ENCODE results near the gene CMTM1. TPM values are rescaled to one million over a fixed set of nuclear protein-coding genes. Genes with fewer than 3 reads are reported as not detected.
A peak's percentile ranks its signal among the peaks of the same experiment; 100 is the strongest.

Gene CMTM1
- total RNA-seq, 1 experiment from 2014 or later = 9.4 TPM

DNA sequence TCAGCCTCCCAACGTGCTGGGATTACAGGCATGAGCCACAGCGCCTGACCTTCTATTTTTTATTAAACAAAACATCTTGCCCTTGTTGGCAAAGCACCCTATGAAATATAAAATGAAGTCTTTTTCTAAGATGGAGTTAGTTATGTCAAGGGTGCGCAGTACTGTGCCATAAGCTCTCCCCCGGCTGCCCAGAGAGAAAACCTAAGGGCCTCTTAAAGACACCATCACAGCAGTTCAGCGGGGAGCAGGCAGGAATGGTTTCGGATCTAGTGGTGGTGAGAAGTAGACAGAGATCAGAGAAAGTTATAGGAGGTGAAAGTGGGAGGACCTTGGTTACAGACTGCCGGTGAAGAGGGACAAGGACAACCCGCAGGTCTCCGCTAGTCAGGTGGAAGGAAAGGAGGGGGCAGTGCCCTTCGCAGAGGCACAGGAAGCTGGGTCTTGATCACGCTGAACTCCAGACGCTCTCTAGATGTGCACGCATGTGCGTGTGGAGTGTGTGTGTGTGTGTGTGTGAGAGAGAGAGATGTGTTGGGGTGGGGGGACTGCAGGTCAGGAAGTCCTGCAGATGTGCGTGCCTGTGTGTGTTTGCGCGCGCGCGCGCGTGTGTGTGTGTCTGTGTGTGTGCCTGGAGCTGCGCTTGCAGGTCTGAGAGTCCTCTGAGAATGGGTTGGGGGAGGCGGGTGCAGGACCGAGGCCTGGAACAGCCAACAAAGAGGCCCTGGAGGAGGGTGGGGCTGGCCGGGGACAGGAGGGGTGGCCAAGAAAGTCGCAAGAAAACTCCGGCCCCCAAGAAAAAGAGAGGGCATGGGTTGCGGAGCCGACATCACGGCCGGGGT is 37.5 kb downstream of the CMTM1 start:
- Histone ChIP-seq H2AFZ (no peak overlapping the region), H3K27ac (no peak overlapping the region), H3K4me1 (replicated peaks; ENCODE audit: insufficient read depth) (peaks cover 11% of the 10 kb centered on the region), H3K27me3 (ENCODE audit: insufficient read depth, low read depth) (no peaks in the 10 kb centered on the region), H3K9me3 (ENCODE audit: insufficient read depth, low read depth) (no peaks in the 10 kb centered on the region), H3K4me2 (peak overlapping the region; percentile 78), H3K9me2 (ENCODE audit: insufficient read depth) (no peaks in the 10 kb centered on the region), H4K20me1 (ENCODE audit: insufficient read depth) (0 out of 2 replicates have a peak, but pooled peaks cover under 1% of the 10 kb centered on the region), H3K79me2 (ENCODE audit: low read depth) (no peaks in the 10 kb centered on the region), H3K36me3 (ENCODE audit: low read depth) (no peaks in the 10 kb centered on the region), H3F3A (ENCODE audit: insufficient read depth, low read depth) (peaks cover 23% of the 10 kb centered on the region; the same call in 1 of the 2 replicates), H3K4me3 (peak overlapping the region; percentile 80; the same call in 1 of the 2 replicates)
- peak in 1 of 2 experiments; percentile 69 for DNase-seq
- TF ChIP-seq EZH2 (IDR thresholded peaks at IDR 0.05; ENCODE audit: low read depth) = no peak
- TF ChIP-seq, protein P1, sequence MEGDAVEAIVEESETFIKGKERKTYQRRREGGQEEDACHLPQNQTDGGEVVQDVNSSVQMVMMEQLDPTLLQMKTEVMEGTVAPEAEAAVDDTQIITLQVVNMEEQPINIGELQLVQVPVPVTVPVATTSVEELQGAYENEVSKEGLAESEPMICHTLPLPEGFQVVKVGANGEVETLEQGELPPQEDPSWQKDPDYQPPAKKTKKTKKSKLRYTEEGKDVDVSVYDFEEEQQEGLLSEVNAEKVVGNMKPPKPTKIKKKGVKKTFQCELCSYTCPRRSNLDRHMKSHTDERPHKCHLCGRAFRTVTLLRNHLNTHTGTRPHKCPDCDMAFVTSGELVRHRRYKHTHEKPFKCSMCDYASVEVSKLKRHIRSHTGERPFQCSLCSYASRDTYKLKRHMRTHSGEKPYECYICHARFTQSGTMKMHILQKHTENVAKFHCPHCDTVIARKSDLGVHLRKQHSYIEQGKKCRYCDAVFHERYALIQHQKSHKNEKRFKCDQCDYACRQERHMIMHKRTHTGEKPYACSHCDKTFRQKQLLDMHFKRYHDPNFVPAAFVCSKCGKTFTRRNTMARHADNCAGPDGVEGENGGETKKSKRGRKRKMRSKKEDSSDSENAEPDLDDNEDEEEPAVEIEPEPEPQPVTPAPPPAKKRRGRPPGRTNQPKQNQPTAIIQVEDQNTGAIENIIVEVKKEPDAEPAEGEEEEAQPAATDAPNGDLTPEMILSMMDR (conservative IDR thresholded peaks at IDR 0.05) = no peak
- ChIA-PET CTCF (no interaction called here), POLR2A (ENCODE audit: unreplicated experiment) (interaction anchor here (0.6 to 0.7 kb wide), 3 partner anchors 34 to 277 kb away, joined by 6 to 16 read pairs (median 9); no protein-coding TSS in a partner anchor)
- TSS peak; percentile 37 for BruUV-seq (replicated peaks)
- intact Hi-C loops (cut with micrococcal nuclease; ENCODE audit: unreplicated experiment) = loop anchor here (1.0 to 5.0 kb wide), 4 partner anchors 51 to 195 kb away; partner anchors contain the start of genes CKLF and TK2

DNA sequence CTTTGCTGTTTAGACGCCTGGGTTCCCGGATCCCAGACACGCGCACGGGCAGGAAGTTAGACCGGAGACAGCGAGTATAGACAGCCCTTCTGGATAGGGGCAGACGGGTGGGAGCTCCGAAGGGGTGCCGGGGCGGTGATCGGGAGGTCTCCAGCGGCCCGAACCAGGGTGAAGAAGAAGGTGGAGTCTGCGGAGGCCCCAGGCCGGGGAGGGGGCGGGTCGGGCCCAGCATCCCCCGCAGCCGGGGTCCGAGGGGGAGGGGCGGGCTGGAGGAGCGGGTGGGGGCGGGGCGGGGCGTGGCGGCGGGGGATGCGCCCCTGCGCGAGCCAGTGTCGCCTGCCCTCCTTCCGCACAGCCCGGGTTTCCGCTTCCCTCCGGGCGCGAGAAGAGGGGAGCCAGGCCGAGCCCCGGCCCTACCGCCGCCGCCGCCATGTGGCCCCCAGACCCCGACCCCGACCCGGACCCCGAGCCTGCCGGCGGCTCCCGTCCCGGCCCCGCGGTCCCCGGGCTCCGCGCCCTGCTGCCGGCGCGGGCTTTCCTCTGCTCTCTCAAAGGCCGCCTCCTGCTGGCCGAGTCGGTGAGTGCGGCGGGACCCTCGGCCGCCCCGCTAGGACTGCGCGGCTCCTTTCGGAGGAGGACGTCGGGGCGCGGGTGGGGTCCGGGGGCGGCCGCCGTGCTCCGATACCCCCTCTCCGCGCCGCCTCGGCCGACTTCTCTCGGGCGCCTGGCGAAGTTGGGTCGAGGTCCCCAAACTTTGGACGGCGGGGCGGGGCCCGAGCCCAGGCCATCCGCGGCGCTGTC is 38.3 kb downstream of the CMTM1 start, which contains the start of gene CMTM3:
Gene CMTM3 (plus strand): TSS at position 329 of the 801 bp plus-strand sequence. CDS start 102 bp downstream, at position 431.
- intact Hi-C loops (cut with micrococcal nuclease; ENCODE audit: unreplicated experiment) = loop anchor here (1.0 to 5.0 kb wide), 5 partner anchors 52 to 196 kb away; partner anchors contain the start of genes CKLF and TK2

More for the DNA sequence above, 38.3 kb downstream of the CMTM1 start, which contains the start of gene CMTM3:
- H3K9me3 ChIP-seq (ENCODE audit: insufficient read depth, low read depth) = no peaks in the 10 kb centered on the region
- H3K27me3 ChIP-seq (ENCODE audit: insufficient read depth, low read depth) = no peaks in the 10 kb centered on the region
- peak in 1 of 2 experiments; percentile 62 for DNase-seq
- no peaks in the 10 kb centered on the region for H3K9me2 ChIP-seq (ENCODE audit: insufficient read depth)
- H3K27ac ChIP-seq = no peak within 1 kb of the TSS
- H3K4me1 ChIP-seq (replicated peaks; ENCODE audit: insufficient read depth) = peaks cover 14% of the 10 kb centered on the region
- H3K79me2 ChIP-seq (ENCODE audit: low read depth) = no peaks in the 10 kb centered on the region
- H3F3A ChIP-seq (ENCODE audit: insufficient read depth, low read depth) = peaks cover 23% of the 10 kb centered on the region; the same call in 1 of the 2 replicates
- ChIA-PET CTCF (no interaction called here), POLR2A (ENCODE audit: unreplicated experiment) (interaction anchor here (0.6 to 0.7 kb wide), 3 partner anchors 35 to 276 kb away, joined by 6 to 16 read pairs (median 9); no protein-coding TSS in a partner anchor)
- H3K36me3 ChIP-seq (ENCODE audit: low read depth) = no peaks in the 10 kb centered on the region
- 0 out of 2 replicates have a peak, but pooled peaks cover 4% of the 10 kb centered on the region for H4K20me1 ChIP-seq (ENCODE audit: insufficient read depth)
- TF ChIP-seq, protein P1 (conservative IDR thresholded peaks at IDR 0.05) = peak; percentile 70
- no peak for TF ChIP-seq EZH2 (IDR thresholded peaks at IDR 0.05; ENCODE audit: low read depth)
- H2AFZ ChIP-seq = peak within 1 kb of the TSS; percentile 70
- no TSS peak for BruUV-seq (replicated peaks)
- peak within 1 kb of the TSS; percentile 78 for H3K4me2 ChIP-seq
- peak within 1 kb of the TSS; percentile 80 for H3K4me3 ChIP-seq
